Heart right ventricle (tissue), 16 donors: ENCODE data around the gene NFYC. TPM values are rescaled to one million over a fixed set of nuclear protein-coding genes. Genes with fewer than 3 reads are reported as not detected.

Experiments used
- ATAC-seq, 8 donors: fragments of 200-7000 bp; cut with Tn5 transposase; one replicate each; pipeline ENCODE4 v1.9.1; 2020; ENCODE audit warnings: mild to moderate bottlenecking in 8 of 8, moderate library complexity in 8 of 8, moderate number of reproducible peaks in 1 of 8
- DNase-seq, 2 donors: peaks; one replicate each; pipeline ENCODE4 v3.0.0-alpha.2; 2020
- H3K27ac ChIP-seq, 10 donors: fragments of 200-600 bp; sonication (generic) in 2 of 10; one replicate each; pipeline versions ENCODE4 v1.5.0 to v1.8.0; 2020 to 2022; ENCODE audit warnings: mild to moderate bottlenecking in 3 of 10
- H3K27me3 ChIP-seq, 7 donors: fragments of 200-600 bp; one replicate each; pipeline ENCODE4 v1.8.0; 2021 to 2022; ENCODE audit warnings: mild to moderate bottlenecking in 2 of 7
- H3K36me3 ChIP-seq, 9 donors: fragments of 200-600 bp; sonication (generic) in 1 of 9; one replicate each; pipeline versions ENCODE4 v1.5.0 to v1.8.0; 2020 to 2022; ENCODE audit warnings: mild to moderate bottlenecking in 2 of 9
- H3K4me1 ChIP-seq, 9 donors: fragments of 200-600 bp; sonication (generic) in 1 of 9; one replicate each; pipeline versions ENCODE4 v1.5.0 to v1.8.0; 2020 to 2022; ENCODE audit warnings: mild to moderate bottlenecking in 4 of 9
- H3K4me3 ChIP-seq, 10 donors: fragments of 200-600 bp; sonication (generic) in 2 of 10; one replicate each; pipeline versions ENCODE4 v1.5.0 to v1.8.0; 2020 to 2022; ENCODE audit warnings: mild to moderate bottlenecking in 7 of 10, moderate library complexity in 2 of 10
- H3K9me3 ChIP-seq, 11 donors: fragments of 200-600 bp in 10 of 11; sonication (generic) in 2 of 11; one replicate each; pipeline versions ENCODE4 v1.5.0 to v1.8.0; 2013 to 2022; ENCODE audit warnings: mild to moderate bottlenecking in 2 of 11, control low read depth in 1 of 11, moderate library complexity in 1 of 11
- CTCF ChIP-seq, 9 donors: fragments of 200-600 bp; sonication (generic) in 2 of 9; IDR thresholded peaks; one replicate each; pipeline versions ENCODE4 v1.5.0 to v1.8.0; 2021 to 2022; ENCODE audit warnings: antibody characterized with exemption in 9 of 9, mild to moderate bottlenecking in 5 of 9, moderate library complexity in 1 of 9
- WGBS, 2 donors: extraction: QIAGEN DNeasy Blood & Tissue Kit; methylation state at CpG; one replicate each; pipeline ENCODE4 v1.1.7; 2013; ENCODE audit warnings: inconsistent platforms in 1 of 2; 5-methylcytosine and 5-hydroxymethylcytosine counted together
- intact Hi-C, 10 donors: fragments of 100-400 bp; cut with DNase I; formaldehyde crosslinking; loops; one replicate each; pipeline versions ENCODE4 v1.11.1 to v1.14.2; 2022
- polyA plus RNA-seq, 2 donors: library from polyadenylated mRNA; stranded (reverse); fragments of 200-250 nt; gene quantifications; one replicate each; pipeline ENCODE4 v1.2.3, GENCODE V29; 2013
- total RNA-seq, 10 donors: library from RNA; stranded (reverse); fragmentation: NEBNext Ultra II Directional in 3 of 10; extraction: Animal tissue kit (Norgen Biotek cat#: 25700) in 3 of 10; gene quantifications; one replicate each; pipeline versions ENCODE4 v1.2.1 to v1.2.4, GENCODE V29; 2021 to 2023
- donor health status: Arrhythmogenic right ventricular cardiomyopathy.
- donor health status: ischemic (EF 13 %, LVEDD 7.1; RV severe dilation, severe dysfunction).
- donor health status: healthy with polysubstance abuse.
- donor health status: DM: no; HTN: yes; CAD: no.
- donor health status: DM: no; HTN: no; CAD: no.
- donor health status: ischemic (EF 25% LVEDD 6.9; RV normal size, moderate dysfunction).
- donor health status: ischemic (EF 25% LVEDD 5.7; RV mildly dilated, moderate dysfunction).
- donor health status: healthy.
- donor health status: DM: yes; HTN: yes; CAD: no.
- donor health status: Ischemic cardiomyopathy.
- donor health status: ischemic (EF 35%, LVEDD 5.7; RV mildly dilated, moderate dysfunction).
- donor health status: nonischemic (EF 11% LVEDD 7.7; RV severe dilation, severe dysfunction).
- donor health status: DM: yes; HTN: yes; CAD: no.
- donor health status: PGD.
- donor health status: ischemic (EF 29% LVEDD 5.4; RV normal size, mild dysfunction).
- donor health status: nonischemic (EF 23%, LVEDD 6.1; RV moderate dilation, normal function).

The NFYC gene
- total and polyA plus RNA-seq, 12 donors: 49.9 to 84.7 (median 71.7) TPM

GRCh38 chr1:40760984-40761383, 69.5 kb downstream of the NFYC start:
- DNase-seq (no peak), ATAC-seq (peak in 3 of 8 donors; percentile 9 to 51 (median 46))
- Histone ChIP-seq H3K27me3 (no peaks in the 10 kb centered on the region), H3K36me3 (peaks cover 0 to 100% (median 71%) of the 10 kb centered on the region in 9 donors), H3K9me3 (no peaks in the 10 kb centered on the region), H3K27ac (peak overlapping the region in 1 of 10 donors; percentile 11), H3K4me1 (peaks cover 0 to 55% (median 11%) of the 10 kb centered on the region in 9 donors), H3K4me3 (no peak overlapping the region)
- intact Hi-C loops: loop anchor here in 3 of 10 donors (10.0 kb wide), 2 partner anchors 66 to 136 kb away; partner anchors contain the start of gene NFYC (in 1 of the 3)
- TF ChIP-seq CTCF (IDR thresholded peaks at IDR 0.05): no peak
- 40 to 64% methylated on average over 4 of the region's 4 CpGs for WGBS, 2 donors

- no peak overlapping the region for H3K4me3 ChIP-seq
- no peaks in the 10 kb centered on the region for H3K9me3 ChIP-seq
- DNase-seq: no peak
- TF ChIP-seq CTCF (IDR thresholded peaks at IDR 0.05): no peak
- 77 to 79% methylated on average over 7 of the region's 7 CpGs for WGBS, 2 donors
- H3K36me3 ChIP-seq: peaks cover 0 to 100% (median 73%) of the 10 kb centered on the region in 9 donors
- intact Hi-C loops: loop anchor here in 3 of 10 donors (10.0 kb wide), 2 partner anchors 68 to 138 kb away; partner anchors contain the start of gene NFYC (in 1 of the 3)
- ATAC-seq: no peak
- H3K27ac ChIP-seq: no peak overlapping the region
- H3K27me3 ChIP-seq: no peaks in the 10 kb centered on the region
- H3K4me1 ChIP-seq: peaks cover 0 to 61% (median 11%) of the 10 kb centered on the region in 9 donors
These were observed 70.8 kb downstream of the NFYC start for GRCh38 chr1:40762144-40762923.

- TF ChIP-seq CTCF (IDR thresholded peaks at IDR 0.05): no peak
- Histone ChIP-seq H3K9me3 (no peaks in the 10 kb centered on the region), H3K27me3 (no peaks in the 10 kb centered on the region), H3K4me1 (peaks cover 0 to 62% (median 11%) of the 10 kb centered on the region in 9 donors), H3K27ac (peak overlapping the region in 2 of 10 donors; percentile 5 to 16), H3K4me3 (no peak overlapping the region), H3K36me3 (peaks cover 0 to 100% (median 73%) of the 10 kb centered on the region in 9 donors)
- no peak for DNase-seq
- intact Hi-C loops: loop anchor here in 3 of 10 donors (10.0 kb wide), 2 partner anchors 69 to 139 kb away; partner anchors contain the start of gene NFYC (in 1 of the 3)
- 67 to 68% methylated on average over 9 of the region's 9 CpGs for WGBS, 2 donors
- ATAC-seq: peak in 3 of 8 donors; percentile 17 to 39 (median 29)
These were observed 72.4 kb downstream of the NFYC start for GRCh38 chr1:40763742-40764532.

GRCh38 chr1:40764981-40765380, 73.5 kb downstream of the NFYC start:
- intact Hi-C loops: loop anchor here in 3 of 10 donors (10.0 kb wide), 2 partner anchors 70 to 140 kb away; partner anchors contain the start of gene NFYC (in 1 of the 3)
- 56 to 72% methylated on average over 2 of the region's 2 CpGs for WGBS, 2 donors
- no peak for DNase-seq
- Histone ChIP-seq H3K4me3 (no peak overlapping the region), H3K36me3 (peaks cover 0 to 100% (median 72%) of the 10 kb centered on the region in 9 donors), H3K27ac (no peak overlapping the region), H3K9me3 (no peaks in the 10 kb centered on the region), H3K4me1 (peaks cover 0 to 71% (median 19%) of the 10 kb centered on the region in 9 donors), H3K27me3 (no peaks in the 10 kb centered on the region)
- no peak for TF ChIP-seq CTCF (IDR thresholded peaks at IDR 0.05)
- no peak for ATAC-seq
